ENCODE data around the gene ADCY5.
A peak's percentile ranks its signal among the peaks of the same experiment; 100 is the strongest.
"Not testable (repeated sequence)": the region's sequence is repeated elsewhere in the genome, so short reads cannot be mapped to it uniquely, and the experiment has no call there.

The ADCY5 gene

DNA sequence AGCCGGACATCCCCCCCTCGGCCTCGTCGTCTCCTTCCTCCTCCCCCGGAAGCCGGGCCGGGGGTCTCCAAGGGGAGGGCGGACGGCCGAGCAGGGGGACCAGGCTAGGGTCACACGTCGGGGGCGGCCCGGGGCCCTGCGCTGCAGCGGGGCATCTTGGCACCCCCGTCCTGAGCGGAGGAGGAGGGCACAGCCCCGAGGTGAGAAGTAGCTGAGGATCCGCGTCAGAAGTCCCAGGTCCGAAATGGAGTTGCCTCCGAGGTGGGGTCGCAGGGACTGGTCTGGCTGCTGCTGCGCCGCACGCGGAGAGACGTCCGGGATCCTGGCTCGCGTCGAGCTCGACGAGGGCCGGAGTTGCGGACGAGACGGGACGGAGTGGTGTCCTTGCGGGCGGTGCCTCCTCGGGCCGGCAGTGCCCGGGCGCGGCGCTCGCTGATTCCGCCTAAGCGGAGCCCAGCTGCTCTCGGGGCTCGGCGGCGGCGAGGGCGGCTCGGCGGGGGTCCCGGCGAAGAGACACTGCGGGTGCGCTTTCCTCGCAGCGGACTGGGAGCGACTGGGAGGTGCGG is at the start of gene ADCY5:
Gene ADCY5, minus strand, starts transcription at position 555 of the 566 bp plus-strand sequence. Its CDS starts 545 bp downstream, at position 10.
- peak; percentile 72 for DNase-seq

DNA sequence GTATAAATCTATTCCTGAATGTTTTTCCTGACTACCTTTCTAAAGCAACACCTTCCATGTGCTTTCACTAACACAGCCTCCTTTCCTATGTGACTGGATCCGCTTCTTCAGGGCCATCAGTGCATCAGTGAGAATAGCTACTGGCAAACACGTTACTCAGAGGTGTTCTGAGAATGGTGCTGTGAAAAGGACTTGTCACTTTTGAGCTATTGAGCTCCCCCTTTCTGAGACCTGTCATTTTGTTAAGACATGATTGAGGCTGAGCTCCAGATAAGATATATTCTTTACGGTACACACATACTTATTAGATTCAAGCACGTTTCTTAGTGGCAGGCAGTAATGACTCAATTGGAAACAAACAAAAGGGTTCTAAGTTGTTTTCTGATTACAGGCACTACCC is 45.0 kb upstream of the ADCY5 start:
- no peak for DNase-seq

DNA sequence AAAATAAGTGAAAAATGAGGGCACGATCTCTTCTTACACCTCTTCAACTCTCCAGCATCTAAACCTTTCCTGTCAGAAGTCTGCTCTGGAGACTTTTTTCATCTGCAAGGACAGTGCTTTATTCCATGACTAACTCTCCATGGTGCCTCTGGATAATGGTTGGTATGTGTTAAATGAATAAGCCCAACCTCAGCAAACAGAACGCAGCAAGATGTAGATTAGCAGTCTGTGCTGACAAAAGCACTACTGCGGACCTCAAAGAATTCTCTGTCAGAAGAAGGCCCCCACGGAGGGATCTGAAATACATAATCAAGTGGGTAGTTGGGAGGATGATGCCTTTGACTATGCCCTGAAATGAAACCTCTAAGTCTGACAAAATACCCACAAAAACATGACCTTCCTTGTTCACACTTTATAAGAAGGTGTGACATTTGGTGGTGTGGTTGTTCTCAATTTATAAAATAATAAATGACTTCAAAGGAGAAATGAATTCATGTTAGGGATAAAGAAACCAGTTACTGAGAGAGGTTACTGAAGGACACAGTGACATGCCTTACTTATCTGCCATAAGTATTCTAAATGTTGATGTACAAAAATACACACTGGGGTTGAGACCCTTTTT is 43.2 kb upstream of the ADCY5 start:
- DNase-seq: no peak

DNA sequence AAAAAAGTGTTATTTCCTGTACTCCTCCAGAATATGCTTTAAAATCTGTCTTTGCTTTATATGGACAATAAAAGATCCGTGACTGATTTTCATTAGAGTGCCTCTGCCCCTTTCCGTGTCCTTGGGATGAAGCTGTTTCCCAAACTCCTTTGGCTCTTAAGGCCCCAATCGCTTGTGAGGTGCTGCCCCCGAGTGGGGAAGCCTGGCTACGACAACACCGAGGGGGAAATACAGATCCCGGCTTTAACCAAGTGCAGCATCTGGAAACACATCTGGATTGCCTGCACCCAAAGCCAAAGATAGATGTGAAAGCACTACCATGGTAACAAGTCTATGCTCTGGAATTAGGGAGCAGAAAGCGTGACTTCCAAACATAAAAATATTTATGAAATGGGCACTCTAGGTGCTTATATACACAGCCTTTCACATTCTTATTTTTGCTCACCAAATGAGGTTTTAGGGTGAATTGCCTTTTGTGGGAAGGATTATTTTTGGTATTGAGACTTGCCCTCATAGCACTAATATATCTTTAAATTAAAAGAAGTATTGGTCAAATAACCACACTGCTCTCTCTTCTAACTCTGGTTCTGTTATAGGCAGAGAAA is 40.6 kb upstream of the ADCY5 start:
- peak; percentile 76 for DNase-seq

DNA sequence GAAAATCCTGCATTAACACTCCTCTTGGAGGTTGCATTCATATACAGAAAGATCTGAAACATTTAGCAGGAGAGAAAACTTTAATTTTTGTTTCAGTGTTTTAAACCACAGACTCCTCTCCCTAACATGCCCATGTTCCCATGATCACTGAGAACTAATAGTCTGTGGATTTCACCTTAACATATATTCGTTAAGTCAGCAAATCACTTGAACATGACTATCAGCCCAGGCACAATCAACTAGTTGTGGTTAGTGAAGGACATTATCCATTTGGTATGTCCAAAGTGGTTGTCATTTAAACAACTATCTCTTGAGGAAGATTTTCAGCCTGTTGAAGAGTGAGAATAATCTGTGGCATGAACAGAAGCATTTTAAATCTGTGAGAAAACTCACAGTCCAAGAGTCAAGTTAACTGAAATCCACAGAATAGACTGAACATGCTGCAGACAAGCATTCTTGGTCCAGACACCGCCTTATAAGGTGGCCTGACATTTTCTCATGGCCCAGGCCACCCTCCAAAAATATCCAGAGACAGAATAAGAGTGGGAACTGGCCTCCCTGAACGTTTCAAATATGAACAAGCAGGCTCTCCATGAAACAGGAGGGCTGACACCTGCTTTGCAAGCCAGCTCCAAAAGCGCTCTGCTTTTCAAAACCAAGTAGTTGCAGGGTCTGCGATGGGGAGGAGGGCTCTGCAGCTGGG is 39.9 kb upstream of the ADCY5 start:
- DNase-seq: no peak

DNA sequence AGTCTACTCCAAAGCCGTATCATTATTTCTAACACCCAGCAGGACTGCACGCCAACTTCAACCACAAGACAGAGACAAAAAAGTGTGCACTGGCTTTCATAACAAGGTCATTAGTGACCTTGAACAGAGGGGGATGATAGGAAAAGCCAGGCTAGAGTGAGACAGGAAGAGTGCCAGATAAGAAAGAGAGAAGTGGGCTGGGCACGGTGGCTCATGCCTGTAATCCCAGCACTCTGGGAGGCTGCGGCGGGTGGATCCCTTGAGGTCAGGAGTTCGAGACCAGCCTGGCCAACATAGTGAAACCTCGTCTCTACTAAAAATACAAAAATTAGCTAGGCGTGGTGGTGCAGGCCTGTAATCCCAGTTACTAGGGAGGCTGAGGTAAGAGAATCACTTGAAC is 38.2 kb upstream of the ADCY5 start:
- DNase-seq: not testable (repeated sequence)

DNA sequence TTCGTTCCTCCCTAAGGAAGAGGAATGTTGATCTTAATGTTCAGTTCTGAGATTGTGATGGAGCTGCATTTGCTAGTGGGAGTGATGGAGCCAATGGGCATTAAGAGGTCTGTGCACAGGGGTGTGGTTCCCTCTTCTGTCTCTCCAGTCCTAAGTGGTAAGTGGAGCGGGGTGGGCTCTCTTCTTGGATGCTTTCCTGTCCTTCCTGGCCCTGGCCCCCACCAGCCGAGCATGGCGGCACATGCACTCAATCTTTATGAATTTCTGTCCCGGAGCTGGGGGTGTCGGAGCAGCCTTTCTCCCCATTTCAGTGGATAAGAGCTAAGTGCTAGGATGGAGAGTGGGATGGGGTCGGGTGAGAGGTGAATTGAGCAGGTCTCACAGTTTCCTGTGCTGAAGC is 37.6 kb upstream of the ADCY5 start:
- DNase-seq: no peak

DNA sequence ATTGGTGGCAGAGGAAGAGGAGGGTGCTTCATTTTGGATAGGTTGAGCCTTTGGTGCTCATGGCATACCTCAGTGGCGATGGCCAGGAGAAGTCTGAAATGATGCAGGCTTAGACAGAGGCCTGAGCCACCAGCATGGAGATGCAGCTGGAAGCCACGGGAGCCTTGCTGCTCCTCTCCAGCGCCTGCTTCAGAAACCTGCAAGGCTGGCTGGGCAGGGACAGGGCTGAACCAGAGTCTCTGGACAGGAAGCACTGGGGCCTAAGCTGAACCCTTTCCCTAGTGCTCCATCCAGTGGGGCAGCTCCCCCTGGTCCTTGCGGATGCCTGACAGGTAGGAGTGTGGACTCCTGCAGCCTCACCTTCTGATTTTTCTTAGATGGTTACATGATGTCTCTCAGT is 36.7 kb upstream of the ADCY5 start:
- DNase-seq: no peak

DNA sequence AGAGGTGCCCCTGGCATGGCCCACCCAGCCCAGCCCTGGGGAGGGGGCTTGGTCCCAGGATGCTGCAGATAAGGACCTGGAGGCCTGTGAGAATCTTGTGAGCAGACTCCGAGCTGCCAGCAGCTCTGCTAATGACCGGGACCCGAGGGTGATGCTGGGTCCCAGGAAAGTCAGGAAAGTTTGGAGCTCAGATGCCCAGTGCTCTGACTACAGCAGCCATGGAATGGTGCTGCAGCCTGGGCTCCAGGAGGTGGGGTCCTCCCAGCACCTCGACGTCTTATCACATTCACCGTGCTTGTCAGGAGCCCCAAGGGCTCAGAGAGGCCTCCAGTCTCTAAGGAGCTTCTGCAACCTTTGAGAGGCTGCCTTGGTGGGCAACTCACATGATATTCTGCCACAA is 34.3 kb upstream of the ADCY5 start:
- DNase-seq: no peak

DNA sequence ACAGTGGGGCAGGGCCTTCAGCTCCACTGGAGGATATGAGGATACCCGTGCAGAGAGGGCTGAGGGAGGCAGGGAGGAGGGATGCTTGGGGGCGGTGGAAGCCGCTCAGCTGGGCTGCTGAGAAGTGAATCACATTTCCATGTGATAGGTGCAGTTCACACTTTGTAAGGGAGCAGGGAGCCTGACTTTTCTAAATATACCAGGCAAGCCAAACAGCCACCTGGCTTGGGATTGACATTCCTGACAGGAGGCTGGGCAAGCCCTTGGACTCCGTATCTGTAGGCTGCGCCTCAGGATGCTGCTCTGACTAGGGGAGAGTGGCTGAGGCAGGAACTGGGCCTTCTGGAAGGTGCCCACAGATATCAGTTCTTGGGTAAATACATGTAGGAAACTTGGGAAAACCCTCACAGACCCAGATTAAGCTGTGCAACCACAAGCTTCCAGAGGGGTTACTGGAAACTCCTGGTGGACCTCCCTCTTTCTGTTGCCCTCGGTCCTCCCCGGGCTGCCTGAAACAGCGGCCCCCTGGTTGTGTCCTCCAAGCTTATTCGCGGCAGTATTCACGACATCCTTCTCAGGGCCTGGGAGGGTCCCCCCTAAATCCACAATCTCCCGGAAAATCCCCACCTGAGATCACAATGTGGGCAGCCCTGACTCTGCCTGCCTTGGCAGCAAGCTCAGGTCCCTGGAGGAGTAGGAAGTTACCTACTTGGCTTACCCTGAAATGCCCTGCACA is 33.0 kb upstream of the ADCY5 start:
- no peak for DNase-seq

DNA sequence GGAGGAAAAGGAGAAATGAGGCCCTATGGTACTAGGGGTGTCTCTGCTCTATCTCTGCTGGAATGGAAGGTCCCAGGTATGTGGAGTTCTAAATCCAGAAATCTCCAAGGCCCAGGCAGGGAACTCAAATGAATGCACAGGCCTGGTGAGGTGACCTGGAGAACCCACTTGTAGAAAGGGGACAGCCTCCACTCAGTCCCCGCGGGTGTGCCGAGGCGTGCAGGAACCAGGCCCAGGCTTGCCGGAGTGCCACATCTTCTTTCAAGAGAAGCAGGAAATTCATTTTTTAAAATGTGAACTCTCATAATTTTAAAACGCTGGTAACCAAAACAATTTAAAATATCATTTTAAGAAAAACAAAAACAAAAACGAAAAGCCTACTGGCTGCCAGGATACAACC is 32.2 kb upstream of the ADCY5 start:
- no peak for DNase-seq

DNA sequence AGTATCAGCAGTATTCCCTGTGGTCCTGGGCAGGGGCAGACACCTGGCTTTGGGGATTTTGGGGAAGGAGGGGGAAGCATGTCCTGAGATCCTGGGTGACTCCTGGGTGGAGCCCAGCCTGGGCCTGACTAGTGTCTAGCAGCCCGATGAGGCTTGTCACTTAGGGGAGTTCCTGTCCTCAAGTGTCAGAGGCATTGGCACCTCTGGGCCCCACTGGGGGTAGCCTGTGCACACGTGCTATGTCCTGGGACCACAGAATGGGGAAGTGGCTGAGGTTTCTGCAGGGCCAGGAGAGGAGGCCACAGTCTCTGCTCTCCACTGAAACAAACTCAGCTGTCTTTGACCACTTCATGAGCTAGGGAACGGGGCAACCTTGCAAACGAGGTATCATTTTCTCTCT is 31.5 kb upstream of the ADCY5 start:
- no peak for DNase-seq

DNA sequence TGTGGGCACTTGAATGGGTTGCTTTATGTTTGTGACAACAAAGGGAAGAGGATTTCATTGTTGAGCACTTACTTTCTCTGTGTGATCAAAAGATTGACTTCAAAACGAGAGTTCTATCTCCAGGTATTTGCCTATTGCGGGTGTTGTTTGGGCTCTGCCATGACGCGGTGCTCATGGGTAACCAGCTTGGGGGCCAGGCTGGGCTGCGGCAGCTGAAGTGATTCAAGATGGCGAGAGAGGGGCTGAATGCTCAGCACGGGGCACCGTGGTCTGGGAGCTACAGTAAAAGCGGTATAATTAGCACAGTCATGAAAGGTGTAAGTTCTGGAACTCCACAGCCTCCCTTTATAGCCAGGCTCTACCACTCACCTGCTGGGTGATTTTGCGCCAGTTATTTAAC is 31.0 kb upstream of the ADCY5 start:
- DNase-seq: no peak

DNA sequence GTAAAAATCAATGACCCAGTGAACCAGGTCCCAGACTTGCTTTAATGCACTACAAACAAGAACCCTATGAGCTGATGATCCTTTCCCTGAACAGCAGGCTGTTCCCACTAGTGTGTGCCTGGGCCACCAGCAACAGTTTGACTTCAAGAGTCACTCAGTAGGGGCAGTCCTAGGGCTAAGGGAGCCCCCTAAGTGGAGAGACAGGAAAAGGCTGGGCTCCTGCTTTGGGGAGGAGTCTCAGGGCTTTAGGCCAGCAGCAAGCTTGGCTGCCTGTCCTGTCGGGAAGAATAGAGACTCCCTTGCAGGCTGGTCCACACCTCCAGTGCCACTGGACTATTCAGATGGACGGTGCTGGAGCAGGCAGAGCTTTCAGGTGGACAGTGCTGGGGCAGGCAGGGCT is 29.4 kb upstream of the ADCY5 start:
- no peak for DNase-seq

DNA sequence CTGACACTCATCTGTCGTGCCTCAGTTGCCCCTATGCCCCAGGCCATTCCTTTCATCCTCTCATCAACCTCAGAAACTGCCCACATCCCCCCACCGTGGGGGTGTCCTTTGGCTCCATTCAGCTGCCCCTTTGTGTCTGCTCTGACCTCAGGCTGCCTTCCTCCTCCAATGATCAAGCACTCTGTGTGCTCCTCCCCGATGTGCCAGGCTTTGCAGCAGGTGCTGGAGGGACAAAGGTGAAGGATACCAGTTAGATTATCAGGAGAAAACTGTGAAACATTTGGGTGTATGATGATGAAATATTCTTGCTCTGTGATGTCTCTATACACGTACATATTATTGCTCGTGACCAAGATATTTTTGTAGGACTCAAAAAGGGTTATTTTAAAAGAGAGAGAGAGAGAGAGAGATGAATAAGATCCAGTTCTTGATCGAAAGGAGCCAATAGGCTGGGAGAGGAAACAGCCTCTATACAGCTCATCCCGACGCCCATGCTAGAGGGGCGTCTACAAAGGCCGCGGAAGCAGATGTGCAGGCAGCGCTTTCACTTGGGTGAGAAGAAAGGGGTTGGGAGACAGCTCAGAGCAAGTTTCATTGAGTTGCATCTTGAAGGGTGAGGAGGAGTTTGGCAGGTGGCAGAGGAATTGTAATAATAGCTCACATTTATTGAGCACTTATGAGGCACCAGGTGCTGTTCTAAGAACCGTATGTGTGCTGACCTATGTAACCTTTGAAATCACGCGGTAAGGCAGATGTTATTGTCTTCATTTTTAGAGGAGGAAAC is 28.3 kb upstream of the ADCY5 start:
- no peak for DNase-seq

DNA sequence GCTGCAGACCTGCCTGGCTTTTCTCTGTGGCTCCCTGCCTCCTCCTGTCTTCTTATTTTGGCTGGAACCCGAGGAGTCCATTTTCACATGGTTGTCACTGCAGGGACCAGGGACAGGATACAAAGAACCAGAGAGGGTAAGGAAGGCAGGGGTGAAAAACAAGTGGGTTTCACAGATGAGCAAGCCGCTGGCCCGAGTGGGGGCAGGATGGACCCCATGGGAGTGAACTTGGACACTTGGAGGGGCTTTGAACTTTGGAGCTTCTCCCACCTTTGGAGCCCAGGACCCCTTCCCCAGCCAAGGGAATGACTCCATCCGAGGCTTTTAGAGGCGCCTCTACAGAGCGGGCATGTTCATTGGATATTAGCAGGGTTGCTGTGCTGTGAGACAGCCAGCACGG is 26.9 kb upstream of the ADCY5 start:
- DNase-seq: no peak

DNA sequence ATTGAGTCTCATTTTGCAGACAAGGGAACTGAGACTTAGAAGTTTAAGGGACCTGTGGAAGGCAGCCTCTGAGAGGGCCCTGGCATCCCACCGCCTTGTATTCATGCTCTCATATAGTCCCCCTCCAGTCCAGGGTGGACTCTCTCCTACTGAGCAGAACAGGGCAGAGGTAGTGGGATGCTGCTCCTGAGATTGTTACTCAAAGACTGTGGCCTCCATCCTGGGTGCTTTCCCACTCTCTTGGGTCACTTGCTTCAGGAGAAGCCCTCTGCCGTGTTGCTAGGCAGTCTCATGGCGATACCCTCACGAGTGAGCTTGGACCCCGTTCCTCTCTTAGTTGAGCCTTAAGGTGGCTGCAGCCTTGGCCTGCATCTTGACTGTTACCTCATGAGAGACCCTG is 22.2 kb upstream of the ADCY5 start:
- no peak for DNase-seq

DNA sequence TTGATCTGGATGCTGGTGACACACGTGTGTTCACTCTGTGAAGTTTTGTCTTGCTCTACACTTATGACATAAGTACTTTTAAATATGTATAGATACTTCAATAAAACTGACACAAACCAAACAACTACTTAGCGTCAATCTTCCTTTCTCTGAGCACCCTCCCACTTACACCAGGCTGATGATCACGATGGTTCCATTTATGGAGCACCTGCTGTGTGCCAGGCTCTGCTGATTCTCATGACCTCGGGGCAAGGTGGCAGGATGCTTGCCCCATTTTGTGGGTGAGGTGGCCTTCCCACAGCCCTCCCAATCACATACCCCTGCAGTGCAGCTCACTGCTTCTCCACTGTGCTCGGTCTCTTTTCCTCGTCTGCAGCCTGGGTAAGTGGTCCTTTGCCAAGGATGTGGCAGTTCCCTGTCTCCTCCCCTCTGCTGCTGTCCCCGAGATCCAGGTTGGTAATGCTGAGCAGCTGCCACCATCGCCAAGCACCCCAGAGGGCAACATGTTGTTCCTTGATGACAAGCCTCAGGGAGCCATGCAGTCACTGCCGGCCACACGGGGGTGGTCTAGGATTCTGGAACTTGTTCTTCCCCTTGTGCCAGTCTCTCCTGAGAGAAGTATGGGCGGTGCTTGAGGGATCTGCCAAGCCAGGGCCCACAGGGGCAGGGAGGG is 20.6 kb upstream of the ADCY5 start:
- no peak for DNase-seq

DNA sequence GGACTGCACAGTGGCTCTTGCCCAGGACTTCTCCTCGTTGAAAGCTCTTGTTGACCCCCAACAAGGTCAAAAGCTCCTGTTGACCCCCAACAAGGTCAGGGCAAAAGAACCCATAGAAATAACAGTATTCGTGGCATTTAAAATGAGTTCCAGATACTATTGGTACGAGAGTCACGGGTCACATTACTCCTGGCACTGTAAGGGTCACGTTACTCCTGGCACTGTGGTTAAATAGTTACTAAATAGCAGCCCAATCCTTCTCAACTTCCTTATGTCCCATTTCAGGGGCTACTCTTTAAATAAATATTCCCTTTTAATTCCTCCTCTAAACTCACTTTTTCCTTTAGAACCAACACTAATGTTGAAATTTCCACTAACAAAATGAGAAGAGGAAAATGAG is 18.2 kb upstream of the ADCY5 start:
- no peak for DNase-seq

DNA sequence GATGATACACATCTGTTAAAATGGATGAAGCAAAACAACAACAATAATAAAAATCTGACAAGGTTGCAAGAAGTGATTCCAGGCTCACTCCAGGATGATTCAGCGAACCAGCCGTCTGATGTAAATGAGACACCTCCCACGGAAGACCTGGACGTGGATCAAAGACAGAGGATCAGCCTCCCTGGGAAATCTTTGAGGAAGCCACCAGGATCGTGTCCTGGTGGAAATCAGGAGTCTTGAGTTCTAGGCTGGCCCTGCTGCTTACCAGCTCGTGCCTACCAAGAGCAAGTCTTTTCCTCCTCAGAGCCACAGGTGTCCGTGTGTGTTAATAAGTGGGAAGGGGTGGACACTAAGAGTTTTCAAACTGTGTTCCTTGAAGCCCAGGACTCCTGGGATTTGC is 15.3 kb upstream of the ADCY5 start:
- DNase-seq: no peak

DNA sequence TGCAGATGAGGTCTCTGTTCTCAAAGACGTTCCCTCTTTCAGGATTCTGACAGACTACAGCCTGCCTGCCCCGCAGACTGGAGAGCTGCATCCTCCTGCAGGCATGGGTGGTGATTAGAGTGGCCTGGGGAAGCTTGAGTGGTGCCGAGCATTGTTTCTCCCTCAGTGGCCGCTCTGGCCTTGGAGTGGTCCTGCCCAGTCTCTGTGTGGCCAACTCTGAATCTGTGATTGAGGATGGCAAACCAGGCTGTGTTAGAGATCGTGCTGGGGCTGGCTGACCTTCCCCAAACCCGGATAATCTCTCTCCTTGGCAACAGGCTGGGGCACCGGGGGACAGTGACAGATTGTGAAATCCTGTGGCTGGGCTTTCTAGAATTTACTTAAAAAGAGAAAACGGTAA is 11.0 kb upstream of the ADCY5 start:
- no peak for DNase-seq

DNA sequence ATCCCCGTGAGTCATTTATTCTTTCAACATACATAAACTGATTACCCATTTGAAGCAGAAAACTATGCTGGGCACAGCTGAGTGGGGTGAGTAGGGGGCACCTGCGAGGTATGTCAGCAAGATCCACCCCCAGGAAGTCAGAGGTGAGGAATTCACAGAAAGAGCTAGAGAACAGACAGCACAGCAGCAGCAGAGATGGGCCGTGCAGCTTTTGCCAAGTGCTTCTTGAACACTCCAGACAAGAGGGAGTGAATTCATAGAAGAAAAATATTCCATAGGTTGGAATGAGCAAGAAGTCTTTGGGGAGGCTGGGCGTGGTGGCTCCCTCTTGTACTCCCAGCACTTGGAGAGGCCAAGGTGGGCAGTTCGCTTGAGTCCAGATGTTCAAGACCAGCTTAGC is 9.4 kb upstream of the ADCY5 start:
- DNase-seq: no peak

All from retina (tissue), 1 donor.